OCI-LY1 (cell line): Measurements from ENCODE around the gene CHRM4.

Experiments used
- CTCF ChIP-seq: fragments of 200-600 bp; sonication (generic), shearing (Covaris generic); IDR thresholded peaks from 2 replicates; pipeline ENCODE4 v1.5.1; 2017; ENCODE audit warnings: mild to moderate bottlenecking, antibody characterized with exemption, low read length, moderate library complexity, mixed read lengths
- EZH2 ChIP-seq: fragments of 200-600 bp; sonication (generic), shearing (Covaris generic); IDR thresholded peaks from 2 replicates; pipeline ENCODE4 v1.8.0; 2017; ENCODE audit warnings: borderline replicate concordance, mixed run types, mild to moderate bottlenecking, antibody characterized with exemption, low read length, moderate library complexity, mixed read lengths

- TF ChIP-seq CTCF (no peak), EZH2 (no peak)
Measured at GRCh38 chr11:46337626-46338345, 53.8 kb downstream of the CHRM4 start.
